Measurements from ENCODE around the gene GPBP1L1. TPM values are rescaled to one million over a fixed set of nuclear protein-coding genes. Genes with fewer than 3 reads are reported as not detected.
"Not testable (repeated sequence)": the region's sequence is repeated elsewhere in the genome, so short reads cannot be mapped to it uniquely, and the experiment has no call there.

The GPBP1L1 gene
- total and polyA plus RNA-seq, 2 donors (not counting 1 experiment from before 2014, with no cell fraction given), result 77.2 to 104 TPM

DNA sequence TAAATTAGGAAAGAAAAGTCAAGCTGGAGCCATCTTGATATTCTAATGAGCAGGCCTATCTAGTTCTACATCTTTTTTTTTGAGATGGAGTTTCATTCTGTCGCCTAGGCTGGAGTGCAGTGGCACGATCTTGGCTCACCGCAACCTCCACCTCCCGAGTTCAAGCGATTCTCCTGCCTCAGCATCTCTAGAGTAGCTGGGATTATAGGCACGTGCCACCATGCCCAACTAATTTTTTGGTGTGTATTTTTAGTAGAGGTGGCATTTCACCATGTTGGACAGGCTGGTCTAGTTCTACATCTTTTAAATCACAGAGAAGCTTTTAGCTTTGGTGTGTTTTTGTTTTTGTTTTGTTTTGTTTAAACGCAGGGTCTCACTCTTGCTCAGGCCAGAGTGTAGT, 8.5 kb upstream of the GPBP1L1 start:
- DNase-seq (ENCODE audit: low read depth in 2 of 2), result no peak
- H3K9me3 ChIP-seq (ENCODE audit: control insufficient read depth, insufficient read depth, low read depth, low read length), result no peaks in the 10 kb centered on the region
- peaks cover 12% of the 10 kb centered on the region for H3K79me2 ChIP-seq (ENCODE audit: control insufficient read depth, insufficient read depth, low read length)
- peaks cover 2% of the 10 kb centered on the region for H3K36me3 ChIP-seq (ENCODE audit: control insufficient read depth, insufficient read depth, low read length)
- H4K20me1 ChIP-seq (ENCODE audit: control insufficient read depth, extremely low read depth, insufficient read depth, low read length), result no peaks in the 10 kb centered on the region
- H3K27ac ChIP-seq (ENCODE audit: insufficient read depth, low read length), result no peak overlapping the region
- no peaks in the 10 kb centered on the region for H3K27me3 ChIP-seq (ENCODE audit: control insufficient read depth, insufficient read depth, low read length)
- no peaks in the 10 kb centered on the region for H3K4me1 ChIP-seq (ENCODE audit: control insufficient read depth, extremely low read depth, insufficient read depth, low read length)
- no peak overlapping the region for H3K4me3 ChIP-seq (replicated peaks in 1 of 4; ENCODE audit: control extremely low read depth in 1 of 4, insufficient read depth in 1 of 4, low read depth in 3 of 4, low read length in 4 of 4)
- no peak overlapping the region for H3K9ac ChIP-seq (ENCODE audit: insufficient read depth, low read length)
- H3K4me2 ChIP-seq (ENCODE audit: extremely low read depth, insufficient read depth, low read length), result no peak overlapping the region
- H2AFZ ChIP-seq (ENCODE audit: low read length), result no peak overlapping the region
- TF ChIP-seq, protein P1, sequence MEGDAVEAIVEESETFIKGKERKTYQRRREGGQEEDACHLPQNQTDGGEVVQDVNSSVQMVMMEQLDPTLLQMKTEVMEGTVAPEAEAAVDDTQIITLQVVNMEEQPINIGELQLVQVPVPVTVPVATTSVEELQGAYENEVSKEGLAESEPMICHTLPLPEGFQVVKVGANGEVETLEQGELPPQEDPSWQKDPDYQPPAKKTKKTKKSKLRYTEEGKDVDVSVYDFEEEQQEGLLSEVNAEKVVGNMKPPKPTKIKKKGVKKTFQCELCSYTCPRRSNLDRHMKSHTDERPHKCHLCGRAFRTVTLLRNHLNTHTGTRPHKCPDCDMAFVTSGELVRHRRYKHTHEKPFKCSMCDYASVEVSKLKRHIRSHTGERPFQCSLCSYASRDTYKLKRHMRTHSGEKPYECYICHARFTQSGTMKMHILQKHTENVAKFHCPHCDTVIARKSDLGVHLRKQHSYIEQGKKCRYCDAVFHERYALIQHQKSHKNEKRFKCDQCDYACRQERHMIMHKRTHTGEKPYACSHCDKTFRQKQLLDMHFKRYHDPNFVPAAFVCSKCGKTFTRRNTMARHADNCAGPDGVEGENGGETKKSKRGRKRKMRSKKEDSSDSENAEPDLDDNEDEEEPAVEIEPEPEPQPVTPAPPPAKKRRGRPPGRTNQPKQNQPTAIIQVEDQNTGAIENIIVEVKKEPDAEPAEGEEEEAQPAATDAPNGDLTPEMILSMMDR (conservative IDR thresholded peaks at IDR 0.05 in 1 of 2, IDR thresholded peaks at IDR 0.05 in 1 of 2; ENCODE audit: low read depth in 1 of 2, low read length in 2 of 2), result no peak
- no peak for TF ChIP-seq EZH2 (IDR thresholded peaks at IDR 0.05; ENCODE audit: low read length, missing control alignments)

DNA sequence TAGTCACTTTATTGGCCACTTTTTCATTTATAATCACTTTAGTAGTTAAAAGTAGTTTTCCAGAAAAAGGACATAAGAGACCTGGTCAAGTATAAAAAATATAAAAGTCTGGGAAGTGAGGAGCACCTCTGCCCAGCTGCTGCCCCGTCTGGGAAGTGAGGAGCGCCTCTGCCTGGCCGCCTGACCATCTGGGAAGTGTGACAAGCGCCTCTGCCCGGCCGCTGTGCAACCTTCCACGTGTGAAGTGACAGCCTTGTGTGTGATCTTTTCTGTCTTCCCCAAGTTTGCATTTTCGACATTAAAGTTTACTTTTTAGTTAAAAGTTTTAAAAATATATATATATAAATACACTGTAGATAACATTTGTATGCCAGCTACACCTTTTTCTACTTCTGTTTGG, 7.5 kb upstream of the GPBP1L1 start:
- H4K20me1 ChIP-seq (ENCODE audit: control insufficient read depth, extremely low read depth, insufficient read depth, low read length); H3K4me2 ChIP-seq (ENCODE audit: extremely low read depth, insufficient read depth, low read length); H3K27ac ChIP-seq (ENCODE audit: insufficient read depth, low read length); H3K9ac ChIP-seq (ENCODE audit: insufficient read depth, low read length); H3K36me3 ChIP-seq (ENCODE audit: control insufficient read depth, insufficient read depth, low read length); H2AFZ ChIP-seq (ENCODE audit: low read length); H3K4me1 ChIP-seq (ENCODE audit: control insufficient read depth, extremely low read depth, insufficient read depth, low read length); H3K4me3 ChIP-seq (replicated peaks in 1 of 4; ENCODE audit: control extremely low read depth in 1 of 4, insufficient read depth in 1 of 4, low read depth in 3 of 4, low read length in 4 of 4); H3K9me3 ChIP-seq (ENCODE audit: control insufficient read depth, insufficient read depth, low read depth, low read length); H3K27me3 ChIP-seq (ENCODE audit: control insufficient read depth, insufficient read depth, low read length); DNase-seq (ENCODE audit: low read depth in 2 of 2): not testable (repeated sequence)
- H3K79me2 ChIP-seq (ENCODE audit: control insufficient read depth, insufficient read depth, low read length), result peaks cover 22% of the 10 kb centered on the region

DNA sequence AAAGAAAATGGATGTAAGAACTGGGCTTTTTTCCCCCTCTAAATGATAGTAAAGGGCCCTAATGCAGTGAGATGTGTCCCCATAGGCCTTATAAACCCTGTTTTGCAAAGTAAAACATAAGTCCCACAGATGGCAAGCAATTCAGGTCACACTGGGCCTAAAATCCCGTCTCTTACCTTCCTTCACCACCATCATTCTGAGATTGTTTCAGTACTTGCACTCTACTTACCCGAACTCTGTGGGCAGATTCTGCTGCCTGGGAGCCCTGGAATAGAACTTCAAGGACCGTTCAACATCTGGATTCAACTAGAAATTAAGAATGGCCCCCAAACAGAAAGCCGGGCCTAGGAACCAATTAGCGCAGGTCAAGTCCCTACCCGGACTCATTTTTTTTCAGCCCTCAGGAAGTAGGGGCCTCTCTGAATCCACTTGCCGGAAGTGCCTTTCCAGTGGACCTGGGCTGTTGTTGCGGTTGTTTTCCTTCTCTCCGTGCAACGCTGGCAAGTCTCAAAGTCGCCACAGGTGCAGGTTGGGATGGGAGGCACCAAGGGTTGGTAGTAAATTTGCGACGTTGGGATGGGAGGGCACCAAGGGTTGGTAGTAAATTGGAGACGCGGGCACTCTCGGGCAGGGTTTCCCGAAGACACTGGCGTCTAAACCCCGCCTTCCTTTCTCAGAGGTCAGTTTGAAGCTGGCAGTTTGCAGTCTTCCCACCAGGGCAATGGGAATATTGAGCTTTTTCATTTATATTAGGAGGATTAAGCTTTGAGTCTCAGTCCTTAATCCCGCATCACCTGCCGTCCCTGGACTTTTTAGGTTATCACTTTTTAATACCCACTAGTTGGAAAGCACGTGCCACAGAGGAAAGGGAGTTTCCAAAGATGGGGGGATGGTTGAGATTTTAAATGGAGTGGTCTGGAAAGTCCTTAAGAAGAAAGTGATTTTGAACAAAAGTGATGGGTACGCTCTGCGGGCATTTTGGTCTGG, 1.7 kb upstream of the GPBP1L1 start, which contains the start of gene TMEM69:
Gene TMEM69 (plus strand): TSS at position 428 of the 987 bp plus-strand sequence. CDS start 2,888 bp downstream, outside the sequence.
- H2AFZ ChIP-seq (ENCODE audit: low read length), result peak within 1 kb of the TSS; percentile 95
- H3K4me2 ChIP-seq (ENCODE audit: extremely low read depth, insufficient read depth, low read length), result peak within 1 kb of the TSS; percentile 91
- H3K4me3 ChIP-seq (replicated peaks in 1 of 4; ENCODE audit: control extremely low read depth in 1 of 4, insufficient read depth in 1 of 4, low read depth in 3 of 4, low read length in 4 of 4), result peak within 1 kb of the TSS; percentile 73 to 98 (median 88)
- peak within 1 kb of the TSS; percentile 96 for H3K27ac ChIP-seq (ENCODE audit: insufficient read depth, low read length)
- TF ChIP-seq EZH2 (IDR thresholded peaks at IDR 0.05; ENCODE audit: low read length, missing control alignments), result no peak
- TF ChIP-seq, protein P1 (conservative IDR thresholded peaks at IDR 0.05 in 1 of 2, IDR thresholded peaks at IDR 0.05 in 1 of 2; ENCODE audit: low read depth in 1 of 2, low read length in 2 of 2), result peak in 1 of 2 donors; percentile 30
- H3K79me2 ChIP-seq (ENCODE audit: control insufficient read depth, insufficient read depth, low read length), result peaks cover 62% of the 10 kb centered on the region
- H3K27me3 ChIP-seq (ENCODE audit: control insufficient read depth, insufficient read depth, low read length), result no peaks in the 10 kb centered on the region
- peak; percentile 90 to 95 for DNase-seq (ENCODE audit: low read depth in 2 of 2)
- H3K36me3 ChIP-seq (ENCODE audit: control insufficient read depth, insufficient read depth, low read length), result no peaks in the 10 kb centered on the region
- H4K20me1 ChIP-seq (ENCODE audit: control insufficient read depth, extremely low read depth, insufficient read depth, low read length), result no peaks in the 10 kb centered on the region
- peak within 1 kb of the TSS; percentile 78 for H3K9ac ChIP-seq (ENCODE audit: insufficient read depth, low read length)
- no peaks in the 10 kb centered on the region for H3K9me3 ChIP-seq (ENCODE audit: control insufficient read depth, insufficient read depth, low read depth, low read length)
- H3K4me1 ChIP-seq (ENCODE audit: control insufficient read depth, extremely low read depth, insufficient read depth, low read length), result peaks cover 4% of the 10 kb centered on the region

Data from fibroblast of lung (primary cell).